Activated naive CD8-positive, alpha-beta T cell treated with anti-CD3 and anti-CD28 coated beads, Interleukin-2, amount 10 ng/mL, durations not matched to agents 7 days and 5 days (primary cell): Measurements from ENCODE around the gene CISTR. TPM values are rescaled to one million over a fixed set of nuclear protein-coding genes. Genes with fewer than 3 reads are reported as not detected.
"Not testable (repeated sequence)": the region's sequence is repeated elsewhere in the genome, so short reads cannot be mapped to it uniquely, and the experiment has no call there.

Experiments used
- ATAC-seq: fragments of 150-1000 bp; cut with Tn5 transposase; one replicate; pipeline ENCODE4 v1.10.0; 2021; ENCODE audit warnings: low read depth, moderate library complexity
- POLR2A ChIA-PET: fragments of 350-600 bp; sonication (Branson Sonifier 250); formaldehyde crosslinking; loops from one replicate; lab custom pipeline; 2021; ENCODE audit warnings: antibody characterized with exemption; lab: Charles Lee
- DNase-seq: peaks from one replicate; pipeline ENCODE4 v3.0.0; 2021
- H3K27ac Mint-ChIP-seq: one replicate; pipeline ENCODE4 v1.8.0; 2022; ENCODE audit warnings: mild to moderate bottlenecking, mixed read lengths
- H3K27me3 Mint-ChIP-seq: one replicate; pipeline ENCODE4 v1.8.0; 2022; ENCODE audit warnings: mild to moderate bottlenecking, moderate library complexity, mixed read lengths
- H3K36me3 Mint-ChIP-seq: one replicate; pipeline ENCODE4 v1.8.0; 2021; ENCODE audit warnings: mild to moderate bottlenecking, mixed read lengths
- H3K4me1 Mint-ChIP-seq: one replicate; pipeline ENCODE4 v1.8.0; 2021; ENCODE audit warnings: mixed read lengths
- H3K4me3 Mint-ChIP-seq: one replicate; pipeline ENCODE4 v1.8.0; 2022; ENCODE audit warnings: mild to moderate bottlenecking, moderate library complexity, mixed read lengths
- H3K9me3 Mint-ChIP-seq: one replicate; pipeline ENCODE4 v1.8.0; 2021; ENCODE audit warnings: mixed read lengths
- total RNA-seq, 2 experiments: library from RNA; stranded (reverse); gene quantifications; one replicate each; pipeline ENCODE4 v1.2.3, GENCODE V29; 2021

The CISTR gene
- total RNA-seq: not detected

DNA sequence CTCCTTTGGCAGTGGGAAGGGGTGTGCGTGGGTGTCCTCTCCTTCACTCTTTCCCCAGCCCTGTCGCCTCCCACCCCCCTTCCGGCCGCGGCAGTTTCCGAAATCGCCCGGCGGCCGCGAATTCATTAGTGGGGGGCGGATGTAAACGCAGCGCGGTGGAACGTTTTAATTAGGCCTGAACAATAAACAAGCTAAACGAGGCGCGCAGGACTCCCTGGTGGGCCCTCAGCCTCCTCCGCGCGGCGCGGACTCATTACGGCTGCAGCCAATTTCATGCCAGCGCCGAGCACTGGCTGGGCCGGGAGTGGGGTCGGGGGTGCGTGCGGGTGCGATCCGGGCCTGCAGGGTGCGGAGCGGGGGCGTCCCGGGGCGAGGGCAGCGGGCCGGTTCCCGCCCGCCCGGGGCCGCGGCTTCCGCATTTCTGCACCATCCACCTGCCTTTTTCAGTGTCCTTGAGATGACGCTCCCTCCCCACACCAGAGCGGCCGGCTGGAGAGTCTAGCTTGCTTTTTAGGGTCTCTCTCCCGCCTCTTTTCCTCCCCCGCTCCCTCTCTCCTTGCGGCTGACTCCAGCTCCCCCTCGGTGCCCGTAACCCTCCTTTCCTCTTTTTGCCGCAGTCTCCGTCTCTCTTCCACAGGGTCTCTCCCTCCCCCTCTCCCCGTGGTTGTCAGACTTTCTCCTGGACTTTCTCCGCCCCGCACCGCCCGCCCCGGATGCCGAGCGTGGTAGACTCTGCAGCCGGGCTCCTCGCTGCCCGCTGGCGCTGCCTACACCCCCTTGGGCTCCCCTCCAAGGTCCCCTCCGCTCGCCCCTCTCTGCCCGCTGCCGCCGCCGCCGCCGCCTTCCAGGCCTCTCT, at the start of gene CISTR:
Gene CISTR (minus strand): TSS at position 644 of the 856 bp plus-strand sequence.
- DNase-seq (peak; percentile 66), ATAC-seq (peak; percentile 44)
- H3K4me1 Mint-ChIP-seq: peaks cover 9% of the 10 kb centered on the region
- peak within 1 kb of the TSS; percentile 30 for H3K27ac Mint-ChIP-seq
- H3K9me3 Mint-ChIP-seq: no peaks in the 10 kb centered on the region
- H3K27me3 Mint-ChIP-seq: peaks cover 8% of the 10 kb centered on the region
- H3K36me3 Mint-ChIP-seq: no peaks in the 10 kb centered on the region
- no peak within 1 kb of the TSS for H3K4me3 Mint-ChIP-seq
- POLR2A ChIA-PET: no interaction called here

DNA sequence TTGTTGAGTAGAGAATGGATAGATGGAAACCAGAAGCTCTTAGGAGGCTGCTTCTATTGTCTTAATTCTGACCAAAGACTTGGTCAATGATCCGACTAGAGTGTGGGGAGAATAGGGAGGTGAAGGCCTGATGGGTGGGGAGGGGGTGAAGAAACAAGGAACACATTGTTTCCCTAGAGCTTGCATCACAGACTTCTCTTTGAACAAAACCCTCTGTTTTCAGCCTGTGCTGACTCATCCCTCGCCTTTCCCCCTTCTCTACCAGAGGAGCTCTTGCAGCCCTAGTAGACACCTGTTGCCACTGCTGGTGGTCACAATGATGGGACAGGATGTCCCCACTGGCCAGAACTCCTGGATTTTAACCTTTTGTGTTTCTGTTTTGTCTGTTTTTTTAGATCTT, 46.8 kb upstream of the CISTR start:
- POLR2A ChIA-PET: no interaction called here
- no peaks in the 10 kb centered on the region for H3K36me3 Mint-ChIP-seq
- ATAC-seq (no peak), DNase-seq (no peak)
- H3K4me1 Mint-ChIP-seq: no peaks in the 10 kb centered on the region
- H3K9me3 Mint-ChIP-seq: no peaks in the 10 kb centered on the region
- no peak overlapping the region for H3K27ac Mint-ChIP-seq
- H3K4me3 Mint-ChIP-seq: no peak overlapping the region
- H3K27me3 Mint-ChIP-seq: peaks cover 40% of the 10 kb centered on the region

DNA sequence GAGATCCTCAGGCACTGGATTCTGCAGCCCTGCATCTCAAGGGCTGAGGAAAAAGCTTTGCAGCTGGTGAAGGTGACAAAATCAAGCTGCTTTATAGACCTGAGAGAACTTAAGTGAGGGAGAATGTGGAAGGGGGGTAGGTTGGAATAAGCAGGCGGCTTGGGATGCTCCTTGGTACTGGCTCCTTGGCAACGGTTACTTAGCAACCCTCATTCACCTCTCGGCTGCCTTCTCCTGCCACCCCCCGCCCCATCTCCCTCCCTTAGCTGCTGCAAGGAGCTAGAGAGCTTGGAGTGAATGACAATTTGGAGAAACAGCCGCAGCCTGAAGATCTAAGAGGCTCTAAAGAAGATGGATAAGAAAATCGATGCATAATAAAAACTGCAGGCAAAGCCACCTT, 44.1 kb upstream of the CISTR start:
- H3K36me3 Mint-ChIP-seq: no peaks in the 10 kb centered on the region
- no peaks in the 10 kb centered on the region for H3K4me1 Mint-ChIP-seq
- H3K4me3 Mint-ChIP-seq: no peak overlapping the region
- H3K9me3 Mint-ChIP-seq: no peaks in the 10 kb centered on the region
- peaks cover 33% of the 10 kb centered on the region for H3K27me3 Mint-ChIP-seq
- H3K27ac Mint-ChIP-seq: no peak overlapping the region
- POLR2A ChIA-PET: no interaction called here
- ATAC-seq: no peak
- DNase-seq: no peak

DNA sequence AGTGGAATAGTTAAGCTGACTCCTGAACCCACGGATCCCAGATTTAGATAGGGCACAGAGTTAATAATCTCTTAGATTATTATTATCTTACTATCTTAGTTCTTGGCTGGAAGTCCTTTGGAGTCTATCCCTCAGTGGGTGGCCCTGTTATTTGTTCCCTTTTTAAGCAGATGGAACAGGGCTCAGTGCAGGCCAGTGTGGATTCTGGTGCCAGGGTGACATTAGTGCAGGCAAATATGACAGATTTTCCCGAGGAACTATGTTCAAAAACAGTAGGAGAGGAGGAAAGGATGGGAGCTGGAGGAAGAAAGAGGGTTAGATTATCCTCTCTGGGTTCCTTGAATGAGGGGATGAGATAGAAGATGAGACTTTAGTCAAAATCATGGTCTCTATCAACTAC, 41.4 kb upstream of the CISTR start:
- no peak for ATAC-seq
- peaks cover 25% of the 10 kb centered on the region for H3K27me3 Mint-ChIP-seq
- H3K27ac Mint-ChIP-seq: no peak overlapping the region
- H3K9me3 Mint-ChIP-seq: no peaks in the 10 kb centered on the region
- no peaks in the 10 kb centered on the region for H3K36me3 Mint-ChIP-seq
- H3K4me1 Mint-ChIP-seq: no peaks in the 10 kb centered on the region
- POLR2A ChIA-PET: no interaction called here
- H3K4me3 Mint-ChIP-seq: no peak overlapping the region
- DNase-seq: no peak

DNA sequence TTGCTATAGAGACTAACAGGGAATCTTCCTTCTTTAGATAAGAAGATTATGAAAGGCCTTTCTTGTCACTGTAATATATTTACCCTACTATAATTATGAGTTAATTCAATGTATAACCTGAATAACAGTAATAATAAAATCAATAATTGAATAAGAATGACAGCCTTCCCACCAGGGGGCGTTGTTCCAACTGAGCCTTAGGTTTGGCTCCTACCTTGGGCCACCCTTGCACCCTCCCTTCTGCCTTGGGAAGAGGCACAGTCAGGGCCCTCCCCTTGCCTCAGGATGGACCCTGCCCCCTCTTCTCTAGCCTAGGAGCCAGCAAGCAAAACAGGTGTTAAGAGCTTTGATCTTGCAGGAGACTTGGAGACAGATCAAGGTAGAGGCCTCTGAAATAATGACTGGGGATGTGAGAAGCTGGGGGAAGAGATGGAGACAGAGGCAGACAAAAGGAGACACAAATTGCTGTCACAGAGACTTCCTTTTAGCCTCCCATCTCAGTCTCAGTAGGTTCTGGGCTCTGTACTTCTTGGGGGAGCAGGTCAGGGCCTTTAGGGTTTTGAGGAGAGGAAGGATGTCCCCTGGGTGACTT, 40.1 kb upstream of the CISTR start:
- ATAC-seq: no peak
- POLR2A ChIA-PET: no interaction called here

DNA sequence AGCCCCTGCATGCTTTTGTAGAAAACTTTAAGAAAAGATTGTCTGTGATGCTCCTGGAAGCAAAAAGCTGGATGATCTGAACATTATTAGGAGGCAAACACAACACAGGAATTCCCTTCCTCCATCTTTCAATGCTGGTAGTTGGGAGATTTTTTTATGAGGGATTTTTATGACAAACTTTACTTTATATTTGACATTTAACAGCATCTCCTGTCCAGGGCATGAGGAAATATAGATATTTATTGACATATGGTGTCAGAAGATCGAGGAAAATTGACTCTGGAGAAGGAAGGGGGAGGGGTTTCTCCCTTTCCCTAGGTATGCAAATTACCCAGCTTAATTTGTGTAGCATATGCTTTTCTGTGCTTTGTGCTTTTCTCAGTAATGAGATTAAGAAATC, 37.8 kb upstream of the CISTR start:
- no peak overlapping the region for H3K27ac Mint-ChIP-seq
- ATAC-seq: no peak
- no peak overlapping the region for H3K4me3 Mint-ChIP-seq
- DNase-seq: no peak
- H3K27me3 Mint-ChIP-seq: peaks cover 15% of the 10 kb centered on the region
- POLR2A ChIA-PET: no interaction called here
- no peaks in the 10 kb centered on the region for H3K9me3 Mint-ChIP-seq
- no peaks in the 10 kb centered on the region for H3K4me1 Mint-ChIP-seq
- H3K36me3 Mint-ChIP-seq: no peaks in the 10 kb centered on the region

More for the DNA sequence above, 40.1 kb upstream of the CISTR start:
- H3K27me3 Mint-ChIP-seq: peaks cover 18% of the 10 kb centered on the region
- DNase-seq: peak; percentile 28
- no peak overlapping the region for H3K4me3 Mint-ChIP-seq
- H3K9me3 Mint-ChIP-seq: no peaks in the 10 kb centered on the region
- no peaks in the 10 kb centered on the region for H3K36me3 Mint-ChIP-seq
- no peaks in the 10 kb centered on the region for H3K4me1 Mint-ChIP-seq
- H3K27ac Mint-ChIP-seq: no peak overlapping the region

DNA sequence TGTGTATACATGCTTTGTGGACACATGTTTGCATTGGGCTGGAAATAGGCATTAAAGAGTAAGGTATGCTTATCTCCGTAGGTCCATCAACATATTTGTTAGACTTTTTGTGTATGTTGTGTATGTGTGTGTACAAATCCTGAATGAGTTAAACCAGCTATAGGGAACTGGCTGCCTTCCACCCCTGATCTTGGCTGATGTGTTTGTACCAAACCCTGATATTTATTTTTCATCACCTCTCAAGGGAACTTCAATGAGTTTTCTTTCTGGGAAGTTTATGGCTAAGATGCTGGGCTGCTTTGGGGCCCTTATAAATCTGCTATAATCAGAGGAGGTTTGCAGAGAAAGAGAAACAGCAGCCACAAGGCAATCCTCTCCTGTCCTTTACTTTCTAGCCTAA, 37.1 kb upstream of the CISTR start:
- no peaks in the 10 kb centered on the region for H3K36me3 Mint-ChIP-seq
- ATAC-seq (no peak), DNase-seq (no peak)
- H3K27me3 Mint-ChIP-seq: peaks cover 17% of the 10 kb centered on the region
- no peaks in the 10 kb centered on the region for H3K9me3 Mint-ChIP-seq
- H3K4me3 Mint-ChIP-seq: no peak overlapping the region
- H3K27ac Mint-ChIP-seq: no peak overlapping the region
- H3K4me1 Mint-ChIP-seq: no peaks in the 10 kb centered on the region
- POLR2A ChIA-PET: no interaction called here

DNA sequence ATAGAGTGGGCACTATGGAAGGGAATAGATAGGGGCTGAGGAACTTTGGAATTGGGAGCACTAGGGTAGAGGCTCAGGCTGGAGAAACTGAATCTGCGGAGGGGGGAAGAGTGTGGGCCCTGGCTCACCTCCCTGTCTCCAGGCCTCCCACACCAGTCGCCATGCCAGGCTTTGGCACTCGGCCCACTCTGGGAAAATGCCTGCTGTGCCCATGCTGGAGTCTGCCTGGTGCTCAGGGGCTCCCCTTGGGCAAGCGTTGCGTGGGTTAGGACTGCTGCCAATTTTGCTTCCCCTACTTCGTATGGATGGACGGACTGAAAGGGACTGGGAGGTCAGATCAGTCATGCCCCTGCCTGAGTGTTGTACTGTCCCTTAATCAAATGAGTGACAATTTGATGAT, 34.6 kb upstream of the CISTR start:
- H3K36me3 Mint-ChIP-seq: no peaks in the 10 kb centered on the region
- H3K27me3 Mint-ChIP-seq: peaks cover 37% of the 10 kb centered on the region

DNA sequence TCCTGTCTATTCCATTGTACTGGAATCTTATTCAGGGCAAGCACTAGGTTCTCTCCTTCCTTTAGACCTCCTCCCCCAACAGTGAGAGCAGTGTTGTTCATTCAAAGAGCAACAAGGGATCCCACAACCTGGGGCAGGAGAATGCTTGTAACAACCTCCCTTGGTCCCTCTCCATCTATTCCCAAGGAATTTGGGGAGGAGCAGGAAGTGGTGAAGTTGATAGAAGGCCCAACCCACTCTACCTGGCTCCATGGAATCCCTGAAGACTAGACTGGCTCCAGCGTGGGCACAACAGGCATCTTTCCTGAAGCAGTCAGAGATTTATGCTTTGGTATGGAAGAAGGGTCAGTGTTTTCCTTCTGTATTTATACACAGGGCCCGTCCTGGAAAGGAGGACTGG, 33.4 kb upstream of the CISTR start:
- no peak overlapping the region for H3K4me3 Mint-ChIP-seq
- H3K9me3 Mint-ChIP-seq: no peaks in the 10 kb centered on the region
- peaks cover 48% of the 10 kb centered on the region for H3K27me3 Mint-ChIP-seq
- DNase-seq (no peak), ATAC-seq (no peak)
- no peaks in the 10 kb centered on the region for H3K36me3 Mint-ChIP-seq
- H3K27ac Mint-ChIP-seq: no peak overlapping the region
- POLR2A ChIA-PET: no interaction called here
- no peaks in the 10 kb centered on the region for H3K4me1 Mint-ChIP-seq

More for the DNA sequence above, 34.6 kb upstream of the CISTR start:
- H3K9me3 Mint-ChIP-seq: no peaks in the 10 kb centered on the region
- no peaks in the 10 kb centered on the region for H3K4me1 Mint-ChIP-seq
- ATAC-seq (no peak), DNase-seq (no peak)
- H3K4me3 Mint-ChIP-seq: no peak overlapping the region
- no peak overlapping the region for H3K27ac Mint-ChIP-seq
- POLR2A ChIA-PET: no interaction called here

DNA sequence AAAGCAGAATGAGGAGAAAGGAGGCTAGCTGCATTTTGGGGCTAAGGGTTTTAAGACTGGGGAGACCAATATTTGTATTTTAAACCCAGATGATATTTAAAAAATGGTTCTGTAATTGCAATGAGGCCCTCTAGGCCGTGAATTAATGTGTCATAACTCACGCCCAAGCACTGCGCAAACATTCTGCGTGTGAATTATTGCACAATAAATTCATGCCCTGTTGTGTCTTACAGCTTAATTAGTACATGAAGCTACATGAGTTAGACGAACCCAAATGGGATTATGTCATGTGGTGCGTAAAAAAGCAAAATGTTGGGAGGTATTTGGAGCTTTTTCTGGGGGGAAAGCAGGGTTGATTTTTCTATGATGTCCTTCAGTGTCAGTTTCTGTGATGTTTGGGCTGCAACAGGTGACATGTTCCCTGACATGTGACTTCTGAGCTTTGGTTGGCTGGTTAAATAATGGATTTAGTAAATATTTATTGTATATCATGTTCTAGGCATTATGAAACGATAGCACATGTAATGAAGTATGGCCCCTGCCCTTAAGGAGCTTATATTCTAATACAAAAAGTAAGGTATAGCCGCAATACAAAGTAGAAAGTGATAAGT, 30.4 kb upstream of the CISTR start:
- no peak for DNase-seq
- Mint-ChIP-seq H3K4me1 (no peaks in the 10 kb centered on the region), H3K27me3 (peaks cover 44% of the 10 kb centered on the region), H3K36me3 (no peaks in the 10 kb centered on the region), H3K27ac (no peak overlapping the region), H3K9me3 (no peaks in the 10 kb centered on the region), H3K4me3 (no peak overlapping the region)
- ATAC-seq: no peak
- POLR2A ChIA-PET: no interaction called here

DNA sequence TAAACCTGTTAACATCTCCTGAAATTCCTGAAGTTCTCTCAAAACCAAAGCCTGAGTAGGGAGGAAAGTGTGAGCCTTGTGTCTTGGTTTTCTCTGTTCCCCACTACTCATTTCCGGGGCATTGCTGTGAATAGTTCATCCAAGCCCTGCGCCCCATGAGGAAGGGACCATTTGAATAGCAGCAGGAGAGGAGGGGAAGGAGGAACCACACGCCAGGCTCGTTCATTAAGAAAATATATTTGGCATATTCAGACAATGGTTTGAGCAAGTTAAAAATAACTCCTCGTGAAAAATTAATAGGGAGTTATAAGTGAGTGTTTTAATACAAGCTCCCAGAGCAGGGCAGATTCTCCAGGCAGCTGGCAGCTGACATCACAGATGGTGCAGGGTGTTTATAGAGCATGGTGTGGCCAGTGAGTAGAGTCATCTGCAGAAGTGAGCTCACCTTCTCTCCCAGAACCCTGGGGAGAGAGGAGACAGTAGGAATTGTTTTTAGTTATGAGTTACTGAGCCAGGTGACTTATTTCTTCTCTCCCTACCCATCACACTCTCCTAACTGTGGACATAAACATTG, 29.5 kb upstream of the CISTR start:
- H3K27ac Mint-ChIP-seq: no peak overlapping the region
- H3K9me3 Mint-ChIP-seq: no peaks in the 10 kb centered on the region
- no peaks in the 10 kb centered on the region for H3K4me1 Mint-ChIP-seq
- no peak overlapping the region for H3K4me3 Mint-ChIP-seq
- ATAC-seq: no peak
- POLR2A ChIA-PET: no interaction called here
- DNase-seq: no peak
- H3K36me3 Mint-ChIP-seq: no peaks in the 10 kb centered on the region
- H3K27me3 Mint-ChIP-seq: peaks cover 44% of the 10 kb centered on the region

DNA sequence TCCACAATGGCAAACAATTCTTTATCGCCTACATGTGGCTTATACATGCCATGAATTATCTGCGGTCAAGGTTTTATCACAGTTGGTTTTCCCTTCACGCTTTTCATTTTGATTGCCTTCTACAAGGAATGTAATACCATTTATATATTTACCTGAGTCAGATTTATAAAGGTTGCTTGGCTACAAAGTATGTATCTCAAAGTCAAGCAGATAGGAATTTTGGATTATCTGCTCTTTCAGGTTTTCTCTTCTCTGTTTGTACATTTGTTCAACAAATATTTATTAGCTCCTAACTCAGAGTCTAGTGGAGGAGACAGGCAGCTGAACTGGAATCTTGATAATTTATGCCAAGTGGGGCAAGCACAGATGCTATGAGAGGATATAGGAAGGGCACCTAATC, 28.5 kb upstream of the CISTR start:
- DNase-seq (no peak), ATAC-seq (no peak)
- no peak overlapping the region for H3K4me3 Mint-ChIP-seq
- peaks cover 51% of the 10 kb centered on the region for H3K27me3 Mint-ChIP-seq
- no peak overlapping the region for H3K27ac Mint-ChIP-seq
- no peaks in the 10 kb centered on the region for H3K4me1 Mint-ChIP-seq
- no peaks in the 10 kb centered on the region for H3K36me3 Mint-ChIP-seq
- POLR2A ChIA-PET: no interaction called here
- H3K9me3 Mint-ChIP-seq: no peaks in the 10 kb centered on the region

DNA sequence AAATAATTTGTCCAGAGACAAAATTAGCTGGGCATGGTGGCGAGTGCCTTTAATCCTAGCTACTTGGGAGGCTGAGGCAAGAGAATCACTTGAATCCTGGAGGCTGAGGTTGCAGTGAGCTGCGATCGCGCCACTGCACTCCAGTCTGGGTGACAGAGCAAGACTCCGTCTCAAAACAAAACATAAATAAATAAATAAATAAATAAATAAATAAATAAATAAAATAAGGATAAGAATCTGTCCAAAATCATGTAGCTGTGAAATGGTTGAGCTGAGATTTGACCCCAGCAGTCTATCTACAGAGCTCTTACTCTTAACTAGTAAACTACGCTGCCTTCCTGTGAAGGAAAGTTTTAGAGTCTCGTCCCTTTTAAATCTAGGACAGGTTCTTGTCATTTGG, 27.9 kb upstream of the CISTR start:
- H3K36me3 Mint-ChIP-seq, POLR2A ChIA-PET, H3K9me3 Mint-ChIP-seq, H3K4me3 Mint-ChIP-seq, DNase-seq, H3K4me1 Mint-ChIP-seq, ATAC-seq, H3K27ac Mint-ChIP-seq: not testable (repeated sequence)
- H3K27me3 Mint-ChIP-seq: peaks cover 56% of the 10 kb centered on the region
